HEK293 (cell line): ENCODE data around the gene ZNF488.

ENCODE experiments used
- CTCF ChIA-PET: fragments of 350-600 bp; formaldehyde crosslinking; extraction: SDS; loops from one replicate; lab custom pipeline; 2021; ENCODE audit warnings: antibody characterized with exemption; lab: Yijun Ruan, JAX
- POLR2A ChIA-PET: fragments of 300-600 bp; formaldehyde crosslinking; extraction: SDS; loops from one replicate; lab custom pipeline; 2020; ENCODE audit warnings: antibody characterized with exemption, inconsistent platforms; lab: Yijun Ruan, JAX
- H3K27ac ChIP-seq: fragments of 200-500 bp; sonication (Bioruptor generic); 2 replicates; pipeline ENCODE4 v1.5.1; 2014; ENCODE audit warnings: low read depth, low read length, control low read depth, inconsistent platforms; ENCODE audit errors: extremely low read depth
- H3K36me3 ChIP-seq, 2 experiments: fragments of 200-500 bp in 1 of 2; sonication (Bioruptor generic) in 1 of 2; 1 replicate in 1 of 2; 2 replicates in 1 of 2; pipeline ENCODE4 v1.5.1; 2014 to 2017; ENCODE audit warnings: inconsistent platforms in 2 of 2, low read length in 2 of 2; ENCODE audit not compliant: control insufficient read depth in 2 of 2, insufficient read depth in 1 of 2
- H3K4me1 ChIP-seq: fragments of 200-500 bp; sonication (Bioruptor generic); 2 replicates; pipeline ENCODE4 v1.5.1; 2014; ENCODE audit warnings: mild to moderate bottlenecking, low read length, inconsistent platforms; ENCODE audit not compliant: control insufficient read depth, insufficient read depth
- H3K4me3 ChIP-seq: 2 replicates; pipeline ENCODE4 v1.5.1; 2011; ENCODE audit warnings: low read depth, mild to moderate bottlenecking, control low read depth, low read length, moderate library complexity
- H3K9me3 ChIP-seq: fragments of 200-500 bp; sonication (Bioruptor generic); 2 replicates; pipeline ENCODE4 v1.5.1; 2014; ENCODE audit warnings: low read depth, low read length, inconsistent platforms; ENCODE audit not compliant: control insufficient read depth, insufficient read depth
- TCF7L2 ChIP-seq: IDR thresholded peaks from 2 replicates; pipeline ENCODE4 v1.6.1; 2011; ENCODE audit warnings: low read depth, mild to moderate bottlenecking, inconsistent platforms, low read length, moderate library complexity, borderline replicate concordance
- YY2 ChIP-seq: fragments of 450-650 bp; formaldehyde crosslinking; IDR thresholded peaks from 2 replicates; pipeline ENCODE4 v1.5.1; 2016; ENCODE audit warnings: missing biosample characterization, missing genetic modification characterization
- ZNF2 ChIP-seq: fragments of 450-650 bp; formaldehyde crosslinking; IDR thresholded peaks from 2 replicates; pipeline ENCODE4 v1.5.1; 2016; ENCODE audit warnings: missing biosample characterization, missing genetic modification characterization
- ZNF23 ChIP-seq: fragments of 450-650 bp; formaldehyde crosslinking; IDR thresholded peaks from 2 replicates; pipeline ENCODE4 v1.5.1; 2016; ENCODE audit warnings: missing biosample characterization, missing genetic modification characterization, borderline replicate concordance
- ZNF37A ChIP-seq: fragments of 450-650 bp; IDR thresholded peaks from 2 replicates; pipeline ENCODE4 v1.5.1; 2018; ENCODE audit warnings: missing biosample characterization, missing genetic modification characterization
- ZNF423 ChIP-seq: fragments of 450-650 bp; formaldehyde crosslinking; IDR thresholded peaks from 2 replicates; pipeline ENCODE4 v1.5.1; 2016; ENCODE audit warnings: missing biosample characterization, missing genetic modification characterization
- ZNF426 ChIP-seq: fragments of 450-650 bp; formaldehyde crosslinking; IDR thresholded peaks from 2 replicates; pipeline ENCODE4 v1.5.1; 2017; ENCODE audit warnings: missing biosample characterization, missing genetic modification characterization, mild to moderate bottlenecking, inconsistent platforms, moderate library complexity
- ZNF624 ChIP-seq: fragments of 450-650 bp; formaldehyde crosslinking; IDR thresholded peaks from 2 replicates; pipeline ENCODE4 v1.5.1; 2017; ENCODE audit warnings: missing biosample characterization, missing genetic modification characterization
- ZNF837 ChIP-seq: fragments of 450-650 bp; formaldehyde crosslinking; IDR thresholded peaks from 2 replicates; pipeline ENCODE4 v1.5.1; 2016; ENCODE audit warnings: missing biosample characterization, missing genetic modification characterization
- TF ChIP-seq, protein P1 (sequence below): fragments of 450-650 bp; formaldehyde crosslinking; IDR thresholded peaks from 2 replicates; pipeline ENCODE4 v1.5.1; 2017; ENCODE audit warnings: missing biosample characterization, missing genetic modification characterization
- TF ChIP-seq, protein P2 (sequence below): fragments of 450-650 bp; formaldehyde crosslinking; IDR thresholded peaks from 2 replicates; pipeline ENCODE4 v1.5.1; 2016; ENCODE audit warnings: missing biosample characterization, missing genetic modification characterization, borderline replicate concordance
- TF ChIP-seq, protein P3 (sequence below): fragments of 450-650 bp; formaldehyde crosslinking; IDR thresholded peaks from 2 replicates; pipeline ENCODE4 v1.5.1; 2016; ENCODE audit warnings: missing biosample characterization, missing genetic modification characterization
- TF ChIP-seq, protein P4 (sequence below): fragments of 450-650 bp; formaldehyde crosslinking; IDR thresholded peaks from 2 replicates; pipeline ENCODE4 v1.5.1; 2016; ENCODE audit warnings: missing biosample characterization, missing genetic modification characterization

The ZNF488 gene

DNA sequence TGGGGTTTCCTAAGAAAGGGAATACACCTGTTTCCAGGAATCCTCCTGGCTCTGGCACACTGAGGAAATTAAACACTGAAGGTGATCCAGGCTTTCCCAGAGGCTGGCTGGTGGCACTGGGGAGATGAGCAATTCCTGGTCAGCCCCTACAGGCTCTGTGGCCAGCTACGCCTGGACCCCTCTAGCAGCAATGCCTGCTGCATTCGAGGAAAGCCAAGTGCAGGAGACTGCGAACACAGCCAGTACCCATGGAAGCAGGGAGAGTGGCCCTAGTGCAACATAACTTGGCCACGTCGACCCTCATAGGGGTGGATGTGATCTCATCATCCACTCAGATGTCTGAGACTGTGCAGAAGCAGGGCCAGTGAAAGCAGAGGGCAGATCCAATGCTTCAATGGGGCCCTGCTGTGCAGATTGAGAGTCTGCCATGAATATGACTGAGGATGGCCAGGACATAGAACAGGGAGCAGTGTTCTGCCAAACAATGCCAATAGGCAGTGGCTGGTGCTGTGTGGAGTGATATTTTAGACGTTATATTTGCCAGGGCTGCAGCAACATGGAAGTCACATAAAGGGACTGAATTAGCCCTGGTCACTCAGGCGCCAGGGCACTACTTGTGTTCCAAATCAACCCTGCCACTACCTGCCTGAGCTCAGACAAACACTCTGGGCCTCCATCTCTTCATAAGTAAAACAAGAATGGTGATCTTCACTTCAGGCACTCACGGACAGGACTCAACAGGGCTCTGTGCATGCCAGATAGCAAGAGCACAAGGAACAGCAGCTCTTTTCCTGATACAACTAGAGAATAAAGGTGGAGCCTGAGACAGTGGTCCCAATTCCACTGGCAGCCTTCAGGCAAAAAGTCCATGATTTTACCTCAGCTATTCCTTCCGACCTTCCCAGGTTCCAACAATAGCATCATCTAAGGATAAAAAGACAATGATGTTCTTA lies 2.4 kb downstream of the ZNF488 start (continued):
- no peak for TF ChIP-seq ZNF2 (tag by site-specific recombination)
- no peak for TF ChIP-seq ZNF426 (tag by site-specific recombination)
- TF ChIP-seq ZNF23 (tag by site-specific recombination) = no peak
- no peak for TF ChIP-seq ZNF37A (tag by site-specific recombination)
- TF ChIP-seq, protein P1, sequence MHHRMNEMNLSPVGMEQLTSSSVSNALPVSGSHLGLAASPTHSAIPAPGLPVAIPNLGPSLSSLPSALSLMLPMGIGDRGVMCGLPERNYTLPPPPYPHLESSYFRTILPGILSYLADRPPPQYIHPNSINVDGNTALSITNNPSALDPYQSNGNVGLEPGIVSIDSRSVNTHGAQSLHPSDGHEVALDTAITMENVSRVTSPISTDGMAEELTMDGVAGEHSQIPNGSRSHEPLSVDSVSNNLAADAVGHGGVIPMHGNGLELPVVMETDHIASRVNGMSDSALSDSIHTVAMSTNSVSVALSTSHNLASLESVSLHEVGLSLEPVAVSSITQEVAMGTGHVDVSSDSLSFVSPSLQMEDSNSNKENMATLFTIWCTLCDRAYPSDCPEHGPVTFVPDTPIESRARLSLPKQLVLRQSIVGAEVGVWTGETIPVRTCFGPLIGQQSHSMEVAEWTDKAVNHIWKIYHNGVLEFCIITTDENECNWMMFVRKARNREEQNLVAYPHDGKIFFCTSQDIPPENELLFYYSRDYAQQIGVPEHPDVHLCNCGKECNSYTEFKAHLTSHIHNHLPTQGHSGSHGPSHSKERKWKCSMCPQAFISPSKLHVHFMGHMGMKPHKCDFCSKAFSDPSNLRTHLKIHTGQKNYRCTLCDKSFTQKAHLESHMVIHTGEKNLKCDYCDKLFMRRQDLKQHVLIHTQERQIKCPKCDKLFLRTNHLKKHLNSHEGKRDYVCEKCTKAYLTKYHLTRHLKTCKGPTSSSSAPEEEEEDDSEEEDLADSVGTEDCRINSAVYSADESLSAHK (tag by site-specific recombination) = no peak
- TF ChIP-seq ZNF423 (tag by site-specific recombination) = no peak
- no peak for TF ChIP-seq TCF7L2

DNA sequence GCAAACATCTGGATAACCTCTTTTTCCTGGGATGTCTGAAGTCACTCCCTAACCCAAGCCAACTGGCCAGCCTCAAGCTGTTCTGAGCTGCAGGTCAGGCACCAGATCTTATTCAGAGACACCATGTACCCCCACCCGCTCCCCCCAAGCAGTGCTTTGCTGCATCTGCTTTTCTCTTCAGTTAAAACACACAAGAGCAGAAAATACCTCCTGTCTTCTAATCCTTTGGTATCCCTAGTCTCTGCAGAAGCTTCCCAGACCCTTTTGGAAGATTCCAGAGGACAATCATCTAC lies 3.0 kb downstream of the ZNF488 start:
- Histone ChIP-seq H3K27ac (no peak overlapping the region), H3K4me1 (peaks cover 3% of the 10 kb centered on the region; the same call in 1 of the 2 replicates), H3K36me3 (no peaks in the 10 kb centered on the region), H3K9me3 (no peaks in the 10 kb centered on the region), H3K4me3 (no peak overlapping the region)
- TF ChIP-seq YY2 (tag by site-specific recombination) = no peak
- no peak for TF ChIP-seq ZNF837 (tag by site-specific recombination)
- no peak for TF ChIP-seq ZNF624 (tag by site-specific recombination)
- POLR2A ChIA-PET = interaction anchor here (1.1 to 1.9 kb wide), 3 partner anchors 1096 to 1274 kb away, joined by 3 to 6 read pairs (median 4); no protein-coding TSS in a partner anchor
- CTCF ChIA-PET = interaction anchor here (1.0 kb wide), 1 partner anchor 40 kb away, joined by 3 read pairs; no protein-coding TSS in a partner anchor

DNA sequence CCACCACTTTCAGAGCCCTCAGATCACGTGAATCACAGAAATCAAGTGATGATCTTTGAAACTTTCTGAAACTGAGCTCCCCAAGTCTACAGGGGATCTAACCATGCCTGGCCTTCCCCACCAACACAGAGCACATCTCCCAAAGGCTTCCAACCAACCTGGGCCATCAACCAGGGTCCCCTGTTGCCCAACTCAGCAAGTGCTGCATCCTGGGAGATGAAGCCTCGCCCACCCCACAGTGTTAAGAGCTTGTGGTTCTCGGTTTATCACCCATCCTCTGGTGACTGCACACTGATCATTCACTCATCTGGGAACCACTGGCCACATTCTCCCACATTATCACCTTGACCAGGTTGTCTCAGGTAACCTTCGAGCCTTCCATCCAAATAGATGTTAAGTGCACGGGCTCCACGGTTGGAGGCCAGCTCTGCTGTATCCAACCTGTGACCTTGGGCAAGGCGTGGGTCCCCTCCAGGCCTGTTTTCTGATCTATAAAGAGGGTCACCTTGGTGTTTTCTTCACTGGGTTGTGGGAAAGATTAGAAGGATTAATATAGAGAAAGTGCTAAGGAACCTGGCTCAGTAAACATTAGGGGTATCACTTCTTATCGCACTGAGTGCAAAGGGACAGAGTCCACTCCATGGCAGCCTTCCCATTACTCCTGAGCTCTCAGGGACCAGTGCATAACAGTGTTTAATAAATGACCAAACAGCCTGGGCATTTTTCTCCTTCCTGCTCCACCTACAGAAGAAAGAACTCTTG lies 3.6 kb downstream of the ZNF488 start:
- Histone ChIP-seq H3K9me3 (no peaks in the 10 kb centered on the region), H3K36me3 (no peaks in the 10 kb centered on the region), H3K4me1 (peaks cover 3% of the 10 kb centered on the region; the same call in 1 of the 2 replicates), H3K4me3 (no peak overlapping the region), H3K27ac (no peak overlapping the region)
- ChIA-PET POLR2A (interaction anchor here (0.7 to 1.9 kb wide), 4 partner anchors 349 to 1273 kb away, joined by 3 to 6 read pairs (median 4); no protein-coding TSS in a partner anchor), CTCF (interaction anchor here (0.9 to 1.0 kb wide), 2 partner anchors 19 to 40 kb away, joined by 3 to 4 read pairs; no protein-coding TSS in a partner anchor)
- TF ChIP-seq, protein P2, sequence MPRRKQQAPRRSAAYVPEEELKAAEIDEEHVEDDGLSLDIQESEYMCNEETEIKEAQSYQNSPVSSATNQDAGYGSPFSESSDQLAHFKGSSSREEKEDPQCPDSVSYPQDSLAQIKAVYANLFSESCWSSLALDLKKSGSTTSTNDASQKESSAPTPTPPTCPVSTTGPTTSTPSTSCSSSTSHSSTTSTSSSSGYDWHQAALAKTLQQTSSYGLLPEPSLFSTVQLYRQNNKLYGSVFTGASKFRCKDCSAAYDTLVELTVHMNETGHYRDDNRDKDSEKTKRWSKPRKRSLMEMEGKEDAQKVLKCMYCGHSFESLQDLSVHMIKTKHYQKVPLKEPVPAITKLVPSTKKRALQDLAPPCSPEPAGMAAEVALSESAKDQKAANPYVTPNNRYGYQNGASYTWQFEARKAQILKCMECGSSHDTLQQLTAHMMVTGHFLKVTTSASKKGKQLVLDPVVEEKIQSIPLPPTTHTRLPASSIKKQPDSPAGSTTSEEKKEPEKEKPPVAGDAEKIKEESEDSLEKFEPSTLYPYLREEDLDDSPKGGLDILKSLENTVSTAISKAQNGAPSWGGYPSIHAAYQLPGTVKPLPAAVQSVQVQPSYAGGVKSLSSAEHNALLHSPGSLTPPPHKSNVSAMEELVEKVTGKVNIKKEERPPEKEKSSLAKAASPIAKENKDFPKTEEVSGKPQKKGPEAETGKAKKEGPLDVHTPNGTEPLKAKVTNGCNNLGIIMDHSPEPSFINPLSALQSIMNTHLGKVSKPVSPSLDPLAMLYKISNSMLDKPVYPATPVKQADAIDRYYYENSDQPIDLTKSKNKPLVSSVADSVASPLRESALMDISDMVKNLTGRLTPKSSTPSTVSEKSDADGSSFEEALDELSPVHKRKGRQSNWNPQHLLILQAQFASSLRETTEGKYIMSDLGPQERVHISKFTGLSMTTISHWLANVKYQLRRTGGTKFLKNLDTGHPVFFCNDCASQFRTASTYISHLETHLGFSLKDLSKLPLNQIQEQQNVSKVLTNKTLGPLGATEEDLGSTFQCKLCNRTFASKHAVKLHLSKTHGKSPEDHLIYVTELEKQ (tag by site-specific recombination) = no peak
- TF ChIP-seq, protein P3, sequence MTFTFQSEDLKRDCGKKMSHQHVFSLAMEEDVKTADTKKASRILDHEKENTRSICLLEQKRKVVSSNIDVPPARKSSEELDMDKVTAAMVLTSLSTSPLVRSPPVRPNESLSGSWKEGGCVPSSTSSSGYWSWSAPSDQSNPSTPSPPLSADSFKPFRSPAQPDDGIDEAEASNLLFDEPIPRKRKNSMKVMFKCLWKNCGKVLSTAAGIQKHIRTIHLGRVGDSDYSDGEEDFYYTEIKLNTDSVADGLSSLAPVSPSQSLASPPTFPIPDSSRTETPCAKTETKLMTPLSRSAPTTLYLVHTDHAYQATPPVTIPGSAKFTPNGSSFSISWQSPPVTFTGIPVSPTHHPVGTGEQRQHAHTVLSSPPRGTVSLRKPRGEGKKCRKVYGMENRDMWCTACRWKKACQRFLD (tag by site-specific recombination) = no peak
- TF ChIP-seq, protein P4, sequence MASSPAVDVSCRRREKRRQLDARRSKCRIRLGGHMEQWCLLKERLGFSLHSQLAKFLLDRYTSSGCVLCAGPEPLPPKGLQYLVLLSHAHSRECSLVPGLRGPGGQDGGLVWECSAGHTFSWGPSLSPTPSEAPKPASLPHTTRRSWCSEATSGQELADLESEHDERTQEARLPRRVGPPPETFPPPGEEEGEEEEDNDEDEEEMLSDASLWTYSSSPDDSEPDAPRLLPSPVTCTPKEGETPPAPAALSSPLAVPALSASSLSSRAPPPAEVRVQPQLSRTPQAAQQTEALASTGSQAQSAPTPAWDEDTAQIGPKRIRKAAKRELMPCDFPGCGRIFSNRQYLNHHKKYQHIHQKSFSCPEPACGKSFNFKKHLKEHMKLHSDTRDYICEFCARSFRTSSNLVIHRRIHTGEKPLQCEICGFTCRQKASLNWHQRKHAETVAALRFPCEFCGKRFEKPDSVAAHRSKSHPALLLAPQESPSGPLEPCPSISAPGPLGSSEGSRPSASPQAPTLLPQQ = no peak
